Adrenal gland (tissue), 12 donors: ENCODE results near the gene NPY5R. TPM values are rescaled to one million over a fixed set of nuclear protein-coding genes. Genes with fewer than 3 reads are reported as not detected.
A peak's percentile ranks its signal among the peaks of the same experiment; 100 is the strongest.

Experiments
- DNase-seq, 7 donors: peaks; one replicate each; pipeline ENCODE4 v3.0.0-alpha.2; 2019 to 2020
- H3K27ac ChIP-seq, 5 donors: fragments of 200-600 bp; sonication (generic) in 4 of 5; 1 replicate in 3 of 5; 2 replicates in 2 of 5; pipeline versions ENCODE4 v1.5.1 to v1.8.0; 2016 to 2020; ENCODE audit warnings: mild to moderate bottlenecking in 1 of 5
- H3K27me3 ChIP-seq: fragments of 200-600 bp; 2 replicates; pipeline ENCODE4 v1.8.0; 2021
- H3K36me3 ChIP-seq, 2 donors: fragments of 200-600 bp; replicated peaks in 1 of 2; 1 replicate in 1 of 2; 2 replicates in 1 of 2; pipeline versions ENCODE4 v1.5.1 to v1.8.0; 2018 to 2022
- H3K4me1 ChIP-seq, 2 donors: fragments of 200-600 bp; replicated peaks in 1 of 2; 1 replicate in 1 of 2; 2 replicates in 1 of 2; pipeline versions ENCODE4 v1.5.1 to v1.8.0; 2018 to 2021
- H3K4me3 ChIP-seq, 4 donors: fragments of 200-600 bp; sonication (generic) in 3 of 4; one replicate each; pipeline ENCODE4 v1.5.1; 2016 to 2018
- H3K9me3 ChIP-seq, 3 donors: fragments of 200-600 bp; sonication (generic) in 1 of 3; replicated peaks in 1 of 3; 1 replicate in 2 of 3; 2 replicates in 1 of 3; pipeline versions ENCODE4 v1.5.1 to v1.8.0; 2016 to 2021
- POLR2A ChIP-seq, 2 donors: fragments of 450-650 bp; IDR thresholded peaks; one replicate each; pipeline ENCODE4 v1.6.1; 2017; ENCODE audit warnings: antibody characterized with exemption in 2 of 2, mild to moderate bottlenecking in 2 of 2, moderate library complexity in 1 of 2
- WGBS, 4 donors: extraction: QIAGEN DNeasy Blood & Tissue Kit in 2 of 4; methylation state at CpG; one replicate each; pipeline versions ENCODE4 v1.1.5 to v1.1.7; 2013 to 2017; 5-methylcytosine and 5-hydroxymethylcytosine counted together
- intact Hi-C, 2 donors: fragments of 100-400 bp; cut with DNase I; formaldehyde crosslinking; loops; one replicate each; pipeline versions ENCODE4 v1.14.1 to v1.15.0; 2022 to 2023
- polyA plus RNA-seq, 3 donors: library from polyadenylated mRNA; stranded (reverse); fragments of 200-250 nt in 2 of 3; fragments of 350-450 nt in 1 of 3; fragmentation: Illumina TruSeq in 1 of 3; extraction: RNeasy Lipid Tissue Mini Kit (QIAGEN cat#74804) in 1 of 3; gene quantifications; one replicate each; pipeline ENCODE4 v1.2.3, GENCODE V29; 2013 to 2014
- total RNA-seq, 9 donors: library from RNA; depleted of rRNA in 4 of 9; stranded (reverse); fragments of >200 nt in 4 of 9; fragments of 120-200 nt in 1 of 9; fragmentation: NEBNext Ultra II Directional in 1 of 9; extraction: Animal tissue kit (Norgen Biotek cat#: 25700) in 1 of 9; gene quantifications; one replicate each; pipeline versions ENCODE4 v1.1.0 to v1.2.4, GENCODE V29; 2013 to 2023
- TF ChIP-seq, protein P1 (sequence below), 6 experiments: fragments of 450-650 bp in 4 of 6; fragments of 200-600 bp in 2 of 6; sonication (generic) in 1 of 6; IDR thresholded peaks; 1 replicate in 5 of 6; 2 replicates in 1 of 6; pipeline versions ENCODE4 v1.5.1 to v1.8.0; 2016 to 2021; ENCODE audit warnings: antibody characterized with exemption in 6 of 6, mild to moderate bottlenecking in 2 of 6, moderate library complexity in 1 of 6
- donor health status: healthy with polysubstance abuse.
- donor health status: Bipolar disorder and iron deficiency.
- donor health status: DM: yes; HTN: yes; CAD: no.
- donor health status: DM: no; HTN: no; CAD: no.
- donor health status: DM: no; HTN: no; CAD: no.
- donor health status: DM: yes; HTN: yes; CAD: no.

NPY5R gene
- total and polyA plus RNA-seq, 12 donors = 1.4 to 8.1 (median 3.0) TPM

DNA sequence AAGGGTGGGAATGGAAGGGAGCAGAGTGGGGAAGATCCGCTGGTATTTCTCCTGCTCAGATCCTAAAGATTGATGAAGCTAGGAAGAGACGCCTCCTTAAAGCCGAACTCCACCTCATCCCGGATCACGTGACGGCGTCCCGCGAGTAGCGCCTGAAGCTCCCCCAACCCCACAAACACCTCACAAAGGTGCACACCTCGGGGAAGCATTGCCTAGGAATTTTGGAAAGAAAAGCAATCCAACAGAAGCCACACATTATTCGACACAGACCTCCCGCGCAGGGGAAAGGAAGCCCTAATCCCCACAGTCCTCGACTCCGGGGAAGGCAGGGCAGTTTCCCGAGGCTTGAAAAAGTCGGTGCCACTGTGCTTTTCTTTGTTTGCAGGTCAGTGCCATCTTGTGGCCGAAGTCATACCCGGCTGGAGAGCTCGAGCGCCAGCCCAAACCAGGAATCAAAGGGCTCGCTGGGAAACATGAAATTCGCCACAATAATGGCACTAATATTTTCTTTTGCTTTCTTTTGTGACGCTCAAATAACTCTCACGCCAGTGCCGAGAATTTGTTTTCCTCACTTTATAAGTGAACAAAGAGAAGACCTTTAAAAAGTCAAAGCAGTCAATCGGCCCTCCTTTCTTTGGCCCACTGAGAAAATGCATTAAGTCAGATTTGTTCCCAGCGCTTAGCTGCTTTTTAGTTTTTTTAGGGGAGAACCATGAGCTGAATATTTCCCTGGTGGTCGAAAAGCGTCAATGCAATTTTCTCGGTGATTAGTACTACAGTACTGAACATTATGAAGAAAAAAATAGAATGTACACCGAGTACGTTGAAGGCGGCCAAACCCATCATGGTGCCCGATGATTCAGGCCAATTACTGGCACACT lies 10.9 kb upstream of the NPY5R start, which contains the start of gene NPY1R:
NPY1R (minus strand) TSS at position 71 of the 881 bp plus-strand sequence. CDS start 6,042 bp downstream, outside the sequence.
- intact Hi-C loops = loop anchor here in 1 of 2 donors (5.0 kb wide), 1 partner anchor 830 kb away; no protein-coding TSS in a partner anchor
- Histone ChIP-seq H3K4me3 (peak within 1 kb of the TSS; percentile 53 to 76 (median 56)), H3K9me3 (no peaks in the 10 kb centered on the region), H3K4me1 (peaks cover 0 to 6% of the 10 kb centered on the region in 2 donors), H3K27ac (peak within 1 kb of the TSS in 4 of 5 donors; percentile 33 to 83 (median 63)), H3K27me3 (peaks cover 5% of the 10 kb centered on the region), H3K36me3 (no peaks in the 10 kb centered on the region)
- peak; percentile 78 to 92 (median 86) for DNase-seq
- no peak for TF ChIP-seq POLR2A (IDR thresholded peaks at IDR 0.05)
- TF ChIP-seq, protein P1, sequence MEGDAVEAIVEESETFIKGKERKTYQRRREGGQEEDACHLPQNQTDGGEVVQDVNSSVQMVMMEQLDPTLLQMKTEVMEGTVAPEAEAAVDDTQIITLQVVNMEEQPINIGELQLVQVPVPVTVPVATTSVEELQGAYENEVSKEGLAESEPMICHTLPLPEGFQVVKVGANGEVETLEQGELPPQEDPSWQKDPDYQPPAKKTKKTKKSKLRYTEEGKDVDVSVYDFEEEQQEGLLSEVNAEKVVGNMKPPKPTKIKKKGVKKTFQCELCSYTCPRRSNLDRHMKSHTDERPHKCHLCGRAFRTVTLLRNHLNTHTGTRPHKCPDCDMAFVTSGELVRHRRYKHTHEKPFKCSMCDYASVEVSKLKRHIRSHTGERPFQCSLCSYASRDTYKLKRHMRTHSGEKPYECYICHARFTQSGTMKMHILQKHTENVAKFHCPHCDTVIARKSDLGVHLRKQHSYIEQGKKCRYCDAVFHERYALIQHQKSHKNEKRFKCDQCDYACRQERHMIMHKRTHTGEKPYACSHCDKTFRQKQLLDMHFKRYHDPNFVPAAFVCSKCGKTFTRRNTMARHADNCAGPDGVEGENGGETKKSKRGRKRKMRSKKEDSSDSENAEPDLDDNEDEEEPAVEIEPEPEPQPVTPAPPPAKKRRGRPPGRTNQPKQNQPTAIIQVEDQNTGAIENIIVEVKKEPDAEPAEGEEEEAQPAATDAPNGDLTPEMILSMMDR (IDR thresholded peaks at IDR 0.05) = peak; percentile 19 to 76 (median 66)
- 5 to 9% (median 6%) methylated on average over 31 to 36 of the region's 36 CpGs for WGBS, 4 donors

DNA sequence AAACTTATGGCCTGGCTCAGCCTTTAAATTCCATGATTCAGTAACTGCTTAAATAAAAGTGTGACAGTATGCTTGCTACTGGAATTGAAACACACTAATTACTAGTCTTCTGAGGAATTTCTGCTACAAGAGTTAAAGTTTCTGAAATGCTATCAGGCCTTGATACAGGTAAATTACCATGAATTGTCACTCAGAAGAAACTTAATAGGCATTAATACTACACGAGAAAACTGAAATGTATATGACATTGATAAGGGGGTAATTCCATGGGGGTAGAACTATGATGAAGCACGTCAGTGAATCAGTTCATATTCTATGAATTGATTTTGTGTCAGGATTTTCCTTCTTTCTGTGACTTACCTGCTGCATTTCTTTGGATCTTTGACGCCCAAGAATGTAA lies 8.3 kb upstream of the NPY5R start:
- intact Hi-C loops = no loop called here
- 64 to 74% (median 71%) methylated on average over 3 of the region's 3 CpGs for WGBS, 4 donors

DNA sequence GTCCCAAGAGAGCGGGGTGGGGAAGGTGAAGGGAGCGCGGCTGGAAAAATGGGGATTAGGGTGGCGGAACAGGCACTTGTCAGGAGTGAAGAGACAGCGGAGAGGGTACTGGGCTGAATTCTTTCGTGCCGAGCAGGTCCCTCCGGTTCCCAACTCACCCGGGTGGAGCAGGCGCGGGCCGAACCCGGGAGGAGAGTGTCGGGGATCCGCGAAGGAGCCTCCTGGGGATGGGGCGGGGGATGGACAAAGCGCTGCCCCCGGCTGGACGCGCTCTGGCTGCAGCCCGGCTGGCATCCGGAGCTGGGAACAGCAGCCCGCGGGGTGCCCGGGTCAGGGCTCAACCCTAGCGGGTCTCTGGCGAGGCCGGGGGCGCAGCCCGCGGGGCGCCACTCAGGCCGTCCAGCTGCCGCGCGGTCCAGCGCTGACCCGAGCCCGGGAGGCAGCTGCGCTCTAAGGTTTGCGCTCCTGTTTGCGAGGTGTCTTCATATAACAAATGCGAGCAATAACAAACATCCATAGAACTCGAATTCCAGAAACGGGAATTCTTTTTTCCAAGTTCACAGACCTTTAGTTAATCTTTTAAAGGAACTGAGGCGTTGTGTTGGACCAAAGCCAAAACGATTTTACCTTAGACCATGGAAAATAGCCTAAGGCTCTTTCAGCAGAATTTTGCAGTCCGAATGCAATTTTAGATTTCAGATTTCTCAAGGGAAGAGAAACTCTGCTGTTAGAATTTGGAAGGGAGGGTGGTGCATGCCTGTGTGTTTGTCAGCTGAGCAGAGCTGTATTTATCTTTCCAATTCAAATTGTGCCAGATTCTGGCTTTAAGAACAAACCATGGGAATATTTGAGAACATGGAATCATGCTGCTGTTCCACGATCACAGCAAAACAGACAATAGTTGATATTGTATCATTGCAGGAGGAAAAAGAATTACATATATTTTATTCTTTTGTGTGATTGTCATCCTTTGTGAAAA lies 744 bp downstream of the NPY5R start:
- WGBS, 4 donors = 1 to 3% (median 3%) methylated on average over 19 to 50 of the region's 50 CpGs
- no peaks in the 10 kb centered on the region for H3K36me3 ChIP-seq
- no peaks in the 10 kb centered on the region for H3K9me3 ChIP-seq
- H3K27ac ChIP-seq = peak overlapping the region in 4 of 5 donors; percentile 52 to 88 (median 66)
- H3K27me3 ChIP-seq = peaks cover 11% of the 10 kb centered on the region
- peak in 2 of 7 donors; percentile 2 to 23 for DNase-seq
- no peak for TF ChIP-seq POLR2A (IDR thresholded peaks at IDR 0.05)
- TF ChIP-seq, protein P1 (IDR thresholded peaks at IDR 0.05) = no peak
- intact Hi-C loops = no loop called here
- no peaks in the 10 kb centered on the region for H3K4me1 ChIP-seq
- H3K4me3 ChIP-seq = peak overlapping the region in 3 of 4 donors; percentile 4 to 58 (median 21)

More for the DNA sequence above, 8.3 kb upstream of the NPY5R start:
- DNase-seq = no peak
- peaks cover 5% of the 10 kb centered on the region for H3K27me3 ChIP-seq
- TF ChIP-seq, protein P1 (IDR thresholded peaks at IDR 0.05) = no peak
- no peak for TF ChIP-seq POLR2A (IDR thresholded peaks at IDR 0.05)
- H3K9me3 ChIP-seq = no peaks in the 10 kb centered on the region
- H3K36me3 ChIP-seq = no peaks in the 10 kb centered on the region
- peaks cover 0 to 6% of the 10 kb centered on the region in 2 donors for H3K4me1 ChIP-seq
- H3K27ac ChIP-seq = no peak overlapping the region
- H3K4me3 ChIP-seq = no peak overlapping the region
